Astrocyte (in vitro differentiated cells and primary cell): ENCODE data around the gene MIB2. TPM values are rescaled to one million over a fixed set of nuclear protein-coding genes. Genes with fewer than 3 reads are reported as not detected.

Experiments used
- DNase-seq: peaks from one replicate; pipeline ENCODE4 v3.0.0-alpha.2; 2010; ENCODE audit warnings: low read depth
- FAIRE-seq: peaks from 2 replicates; lab custom pipeline; 2011; peaks lifted over from hg19 to GRCh38; lab: Jason Lieb, UNC
- H2AFZ ChIP-seq: 2 replicates; pipeline ENCODE4 v1.6.0; 2012; ENCODE audit warnings: low read depth, low read length, inconsistent platforms
- H3K27ac ChIP-seq: 2 replicates; pipeline ENCODE4 v1.5.1; 2011; ENCODE audit warnings: low read depth, low read length, inconsistent platforms
- H3K27me3 ChIP-seq: 2 replicates; pipeline ENCODE4 v1.6.0; 2011; ENCODE audit warnings: low read length, inconsistent platforms; ENCODE audit not compliant: insufficient read depth
- H3K36me3 ChIP-seq: 2 replicates; pipeline ENCODE4 v1.5.1; 2011; ENCODE audit warnings: low read length, inconsistent platforms; ENCODE audit not compliant: insufficient read depth
- H3K4me1 ChIP-seq: 2 replicates; pipeline ENCODE4 v1.5.1; 2011; ENCODE audit warnings: low read length, inconsistent platforms; ENCODE audit not compliant: insufficient read depth
- H3K4me2 ChIP-seq: 2 replicates; pipeline ENCODE4 v1.6.0; 2012; ENCODE audit warnings: low read length, inconsistent platforms
- H3K4me3 ChIP-seq: 2 replicates; pipeline ENCODE4 v1.5.1; 2011; ENCODE audit warnings: low read depth, mild to moderate bottlenecking, low read length, inconsistent platforms; ENCODE audit not compliant: insufficient read depth
- H3K79me2 ChIP-seq: 2 replicates; pipeline ENCODE4 v1.6.0; 2012; ENCODE audit warnings: mild to moderate bottlenecking, low read length, inconsistent platforms; ENCODE audit not compliant: insufficient read depth
- H3K9ac ChIP-seq: 2 replicates; pipeline ENCODE4 v1.6.0; 2012; ENCODE audit warnings: mild to moderate bottlenecking, low read length, inconsistent platforms
- H3K9me3 ChIP-seq: 2 replicates; pipeline ENCODE4 v1.5.1; 2012; ENCODE audit warnings: low read depth, mild to moderate bottlenecking, low read length, inconsistent platforms; ENCODE audit not compliant: insufficient read depth
- H4K20me1 ChIP-seq: 2 replicates; pipeline ENCODE4 v1.6.0; 2012; ENCODE audit warnings: low read length, inconsistent platforms; ENCODE audit not compliant: insufficient read depth
- H3K27ac Mint-ChIP-seq: one replicate; pipeline ENCODE4 v1.8.0; 2021; ENCODE audit warnings: mild to moderate bottlenecking, mixed read lengths; ENCODE audit not compliant: unreplicated experiment
- H3K27me3 Mint-ChIP-seq: one replicate; pipeline ENCODE4 v1.8.0; 2021; ENCODE audit warnings: low read depth, mixed read lengths; ENCODE audit not compliant: unreplicated experiment
- H3K36me3 Mint-ChIP-seq: one replicate; pipeline ENCODE4 v1.8.0; 2021; ENCODE audit warnings: low read depth, mixed read lengths; ENCODE audit not compliant: unreplicated experiment
- H3K4me1 Mint-ChIP-seq: one replicate; pipeline ENCODE4 v1.8.0; 2021; ENCODE audit warnings: low read depth, mixed read lengths; ENCODE audit not compliant: unreplicated experiment
- H3K4me3 Mint-ChIP-seq: one replicate; pipeline ENCODE4 v1.8.0; 2021; ENCODE audit warnings: mild to moderate bottlenecking, moderate library complexity, mixed read lengths; ENCODE audit not compliant: unreplicated experiment
- H3K9me3 Mint-ChIP-seq: one replicate; pipeline ENCODE4 v1.8.0; 2021; ENCODE audit warnings: mild to moderate bottlenecking, mixed read lengths; ENCODE audit not compliant: unreplicated experiment
- CTCF ChIP-seq: IDR thresholded peaks from 2 replicates; pipeline ENCODE4 v1.5.1; 2011; ENCODE audit warnings: low read depth, mild to moderate bottlenecking, inconsistent platforms, low read length, moderate library complexity; ENCODE audit not compliant: insufficient read depth
- EZH2 ChIP-seq: IDR thresholded peaks from 2 replicates; pipeline ENCODE4 v1.6.1; 2012; ENCODE audit warnings: mild to moderate bottlenecking, low read length, inconsistent platforms; ENCODE audit not compliant: insufficient read depth
- total RNA-seq: library from RNA; stranded (reverse); gene quantifications from 2 replicates; pipeline ENCODE4 v1.2.1, GENCODE V29; 2021

MIB2 gene
- total RNA-seq, 1 donor from 2014 or later: 80.1 TPM

GRCh38 chr1:1578371-1578940 lies 36.8 kb upstream of the MIB2 start:
- TF ChIP-seq CTCF: no peak
- no peak for TF ChIP-seq EZH2
- Histone ChIP-seq H3K36me3 (no peaks in the 10 kb centered on the region), H3K4me3 (no peak overlapping the region), H3K9me3 (no peaks in the 10 kb centered on the region), H4K20me1 (peaks cover 5% of the 10 kb centered on the region), H3K9ac (no peak overlapping the region), H3K4me2 (no peak overlapping the region), H3K27ac (no peak overlapping the region), H3K4me1 (peaks cover 8% of the 10 kb centered on the region), H3K27me3 (peaks cover 21% of the 10 kb centered on the region), H3K79me2 (peaks cover 12% of the 10 kb centered on the region), H2AFZ (no peak overlapping the region)
- H3K4me3 Mint-ChIP-seq: no peak overlapping the region
- no peaks in the 10 kb centered on the region for H3K9me3 Mint-ChIP-seq
- no peak for FAIRE-seq
- peaks cover 1% of the 10 kb centered on the region for H3K36me3 Mint-ChIP-seq
- H3K4me1 Mint-ChIP-seq: peaks cover 9% of the 10 kb centered on the region
- H3K27me3 Mint-ChIP-seq: peaks cover 37% of the 10 kb centered on the region
- no peak overlapping the region for H3K27ac Mint-ChIP-seq
- DNase-seq: no peak

- peak overlapping the region; percentile 34 for H3K27ac Mint-ChIP-seq
- no peak for FAIRE-seq
These were observed 32.5 kb upstream of the MIB2 start for GRCh38 chr1:1582585-1583346.

More at GRCh38 chr1:1582585-1583346, 32.5 kb upstream of the MIB2 start:
- H3K9ac ChIP-seq: no peak overlapping the region
- no peak for DNase-seq
- no peaks in the 10 kb centered on the region for H3K9me3 ChIP-seq
- peaks cover 28% of the 10 kb centered on the region for H3K27me3 ChIP-seq
- H3K79me2 ChIP-seq: no peaks in the 10 kb centered on the region
- no peaks in the 10 kb centered on the region for H3K4me1 ChIP-seq
- Mint-ChIP-seq H3K4me3 (no peak overlapping the region), H3K4me1 (no peaks in the 10 kb centered on the region), H3K9me3 (no peaks in the 10 kb centered on the region), H3K27me3 (peaks cover 47% of the 10 kb centered on the region), H3K36me3 (no peaks in the 10 kb centered on the region)
- H3K36me3 ChIP-seq: no peaks in the 10 kb centered on the region
- no peak overlapping the region for H2AFZ ChIP-seq
- no peak overlapping the region for H3K4me3 ChIP-seq
- H4K20me1 ChIP-seq: no peaks in the 10 kb centered on the region
- H3K4me2 ChIP-seq: no peak overlapping the region
- H3K27ac ChIP-seq: no peak overlapping the region
- TF ChIP-seq EZH2: no peak
- no peak for TF ChIP-seq CTCF
